M059J (cell line): ENCODE data around the gene WDR35. TPM values are rescaled to one million over a fixed set of nuclear protein-coding genes. Genes with fewer than 3 reads are reported as not detected.
A peak's percentile ranks its signal among the peaks of the same experiment; 100 is the strongest.

Source experiments
- DNase-seq: peaks from one replicate; pipeline ENCODE4 v3.0.0-alpha.2; 2012; ENCODE audit warnings: low read depth
- total RNA-seq: library from RNA; depleted of rRNA; stranded (reverse); fragments of >200 nt; shearing (Covaris generic); gene quantifications from 2 replicates; pipeline ENCODE4 v1.2.3, GENCODE V29; 2014

Gene WDR35
- total RNA-seq, 1 experiment from 2014 or later, result 4.7 TPM

GRCh38 chr2:20011276-20012031 lies 21.5 kb upstream of the WDR35 start:
- no peak for DNase-seq

GRCh38 chr2:20008703-20009102 lies 18.8 kb upstream of the WDR35 start:
- no peak for DNase-seq

DNA sequence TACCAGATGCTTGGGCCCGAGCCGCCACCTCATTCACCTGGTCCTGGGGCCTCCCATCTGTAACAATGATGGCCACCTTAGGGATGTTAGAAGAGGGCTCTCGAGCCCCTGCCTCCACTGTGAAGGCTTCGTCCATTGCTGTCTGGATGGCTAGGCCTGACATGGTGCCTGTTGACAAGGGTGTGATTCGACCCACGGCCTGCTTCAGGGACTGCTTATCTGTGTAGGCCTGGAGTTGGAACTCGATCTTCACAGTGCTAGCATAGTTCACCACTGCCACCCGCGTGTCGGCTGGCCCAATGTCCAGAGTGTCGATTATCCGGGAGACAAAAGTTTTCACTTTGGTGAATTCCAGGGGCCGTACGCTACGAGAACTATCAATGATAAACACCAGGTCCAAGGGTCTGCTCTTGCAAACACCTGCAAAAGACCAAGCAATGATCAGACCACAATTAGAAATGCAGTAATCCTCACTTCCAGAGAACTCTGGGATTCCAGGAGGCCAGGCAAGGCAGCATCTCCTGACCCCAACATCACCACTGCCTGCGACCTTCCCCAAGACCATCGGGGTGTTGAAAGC lies 16.1 kb upstream of the WDR35 start:
- no peak for DNase-seq

DNA sequence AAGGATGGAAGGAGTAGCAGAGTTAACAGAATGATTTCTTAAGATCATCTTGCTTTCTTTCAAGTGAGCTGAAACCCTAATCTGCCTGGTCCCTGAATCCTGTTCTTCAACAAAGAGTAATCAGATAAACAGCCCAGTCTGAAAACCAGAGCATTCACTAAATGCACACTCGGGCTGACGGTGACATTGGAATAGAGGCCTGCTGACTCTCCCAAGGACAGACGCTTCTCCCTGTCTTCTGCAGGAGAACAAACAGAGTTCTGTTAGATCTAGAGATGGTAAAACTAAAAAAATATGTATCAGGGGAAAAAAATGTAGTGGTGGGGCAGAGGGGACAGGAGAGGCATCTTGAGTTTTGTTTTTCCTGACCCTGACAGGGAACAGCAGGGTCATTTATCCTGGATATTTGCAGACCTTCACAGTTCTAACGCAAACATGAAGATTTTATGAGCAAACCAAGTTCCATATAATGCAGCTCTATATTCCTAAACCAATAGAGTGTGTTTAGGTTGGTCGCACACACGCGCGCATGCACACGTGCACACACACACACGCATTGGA lies 15.2 kb upstream of the WDR35 start:
- no peak for DNase-seq

DNA sequence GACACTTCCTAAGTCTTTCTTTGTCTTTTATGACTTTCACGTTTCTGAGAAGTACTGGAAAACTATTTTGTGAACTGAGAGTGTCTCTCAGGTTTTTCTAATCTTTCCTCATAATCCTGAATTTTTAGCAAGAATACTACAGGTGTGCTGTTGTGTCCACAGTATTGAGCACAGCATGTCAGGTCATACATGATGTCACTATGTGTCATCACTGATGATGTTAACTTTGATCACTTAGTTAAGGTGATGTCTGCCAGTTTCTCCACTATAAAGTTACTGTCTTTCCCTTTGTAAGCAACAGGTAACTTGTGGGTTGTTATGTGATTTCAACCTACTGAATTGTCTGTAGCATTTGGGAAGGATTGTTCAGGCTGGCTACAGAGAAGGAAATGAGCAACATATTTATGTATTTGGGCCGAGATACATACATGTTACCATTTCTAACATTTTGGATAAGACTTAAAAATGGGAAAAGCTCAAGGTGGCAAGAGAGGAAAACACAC lies 11.5 kb upstream of the WDR35 start:
- DNase-seq, result no peak

DNA sequence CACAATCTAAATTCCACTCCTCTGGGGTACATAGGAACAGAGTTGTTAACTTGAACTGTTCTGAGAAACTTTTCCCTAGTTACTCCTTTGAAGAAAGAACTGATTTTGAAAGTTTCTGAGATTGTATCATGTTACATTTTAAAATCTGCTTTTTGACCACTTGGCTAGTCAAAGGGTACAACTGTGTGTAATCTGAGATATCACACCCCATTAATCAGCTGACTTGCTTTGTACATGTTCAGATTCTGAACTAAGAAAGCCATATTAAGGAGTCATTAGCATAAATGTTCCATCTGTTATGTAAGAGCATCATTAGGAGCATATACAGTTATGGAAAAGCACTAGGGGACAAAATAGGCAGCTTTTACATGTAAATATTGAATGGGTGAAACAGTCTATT lies 3.8 kb upstream of the WDR35 start:
- DNase-seq, result no peak

DNA sequence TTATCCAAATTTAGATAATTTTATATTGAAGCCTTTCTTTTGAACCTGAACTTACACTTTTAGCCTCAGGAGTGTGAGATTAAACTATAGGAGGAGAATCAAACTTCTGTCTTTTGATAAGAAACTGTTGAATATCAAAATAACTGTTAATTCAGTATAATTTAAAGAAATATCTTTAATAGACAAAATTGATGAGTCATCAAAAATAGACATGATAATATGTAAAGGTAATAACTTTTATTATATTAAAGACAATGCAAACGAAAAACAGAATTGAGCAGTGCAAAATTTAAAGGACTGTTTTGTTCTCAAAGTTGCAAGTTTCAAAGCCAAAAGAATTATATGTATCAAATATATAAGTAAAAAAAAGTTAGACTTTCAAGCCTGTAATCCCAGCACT lies 2.0 kb upstream of the WDR35 start:
- DNase-seq, result no peak

GRCh38 chr2:19990416-19990728 lies 467 bp upstream of the WDR35 start:
- no peak for DNase-seq

DNA sequence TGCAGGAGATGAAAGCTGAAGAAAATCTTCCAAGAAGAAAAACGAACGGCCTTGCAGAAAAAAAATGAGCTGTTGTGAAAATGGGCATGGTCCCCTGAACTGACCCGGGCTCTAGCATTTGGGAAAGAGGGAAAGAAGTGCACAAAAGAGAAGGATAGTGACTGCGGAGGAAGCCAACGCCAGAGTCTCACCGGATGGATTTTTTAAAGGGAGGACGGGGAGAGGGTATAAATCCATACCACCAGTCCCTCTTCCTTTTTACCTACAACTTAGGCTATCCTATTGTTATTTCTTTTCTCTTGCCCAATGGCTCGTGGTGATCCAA lies 601 bp downstream of the WDR35 start:
- DNase-seq, result no peak

DNA sequence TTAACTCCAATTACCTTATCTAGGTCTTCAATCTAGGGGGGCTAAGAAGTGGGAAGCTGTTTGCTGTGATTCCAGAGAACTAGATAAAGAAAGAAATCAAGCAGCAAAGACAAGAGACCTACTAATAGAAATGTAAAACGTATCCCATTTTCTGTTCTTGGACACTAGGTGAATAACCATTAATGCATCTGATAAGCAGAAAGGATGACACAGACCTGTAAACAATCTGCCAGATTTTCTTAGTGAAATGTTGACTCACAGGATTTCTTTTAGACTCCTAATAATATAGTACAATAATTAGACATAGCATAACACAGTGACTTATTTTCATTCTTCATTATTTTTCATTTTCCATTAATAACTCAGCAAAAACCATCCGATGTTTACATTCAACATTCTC lies 1.3 kb downstream of the WDR35 start:
- peak; percentile 26 for DNase-seq

DNA sequence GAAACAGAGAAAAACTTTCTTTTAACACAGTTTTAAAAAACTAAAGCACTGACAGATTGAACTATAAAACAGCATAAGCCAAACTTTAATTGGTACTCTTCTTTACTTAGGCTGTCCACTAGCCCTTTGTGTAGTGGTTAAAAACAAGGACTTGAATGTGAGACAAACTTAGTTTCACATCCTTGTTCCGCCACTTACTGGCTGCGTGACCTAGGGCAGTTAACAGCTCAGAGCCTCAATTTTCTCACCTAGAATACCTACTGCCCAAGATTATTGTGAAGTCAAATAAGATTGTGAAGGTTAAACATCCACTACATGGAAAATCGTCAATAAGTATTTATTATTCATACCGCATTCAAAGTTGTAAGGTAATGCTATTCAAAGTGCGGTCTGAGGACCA lies 2.0 kb downstream of the WDR35 start:
- no peak for DNase-seq

DNA sequence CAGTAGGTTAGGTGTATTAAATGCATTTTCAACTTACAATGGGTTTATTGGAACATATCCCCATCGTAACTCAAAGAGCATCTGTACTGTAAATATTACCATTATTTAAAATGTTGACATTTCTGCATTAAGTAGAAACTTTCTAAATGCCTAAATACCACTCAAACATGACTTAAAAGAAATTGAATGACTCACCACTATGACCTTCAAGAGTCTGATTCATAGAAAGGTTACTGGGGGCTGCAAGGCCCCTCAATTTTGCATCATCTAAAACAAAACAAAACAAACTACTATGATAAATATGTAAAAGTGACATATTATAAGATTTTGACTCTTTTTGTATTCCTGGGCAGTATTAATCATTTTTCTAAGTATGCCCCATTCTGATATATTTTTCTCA lies 7.6 kb downstream of the WDR35 start:
- DNase-seq, result no peak

DNA sequence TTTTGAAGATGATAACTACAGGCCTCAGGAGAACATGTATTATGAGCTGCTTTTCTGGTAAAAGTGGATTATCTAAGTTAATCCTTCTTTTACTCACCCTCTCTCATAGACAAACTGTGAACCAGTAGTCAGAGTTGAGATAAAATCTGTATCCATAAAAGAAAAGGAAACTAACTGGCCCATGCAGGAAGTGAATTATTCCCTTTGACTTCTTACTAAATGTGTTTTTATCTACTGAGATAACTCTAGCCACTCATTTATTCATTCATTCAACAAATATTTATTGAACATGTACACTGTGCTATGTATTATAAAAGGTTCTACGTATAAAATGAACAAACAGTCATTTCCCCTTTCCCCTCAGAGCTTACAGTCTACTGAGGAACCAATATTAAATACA lies 10.0 kb downstream of the WDR35 start:
- peak; percentile 5 for DNase-seq

- DNase-seq, result no peak
Measured at GRCh38 chr2:19973466-19973865, 16.4 kb downstream of the WDR35 start.

GRCh38 chr2:19971691-19972090 lies 18.2 kb downstream of the WDR35 start:
- DNase-seq, result no peak

DNA sequence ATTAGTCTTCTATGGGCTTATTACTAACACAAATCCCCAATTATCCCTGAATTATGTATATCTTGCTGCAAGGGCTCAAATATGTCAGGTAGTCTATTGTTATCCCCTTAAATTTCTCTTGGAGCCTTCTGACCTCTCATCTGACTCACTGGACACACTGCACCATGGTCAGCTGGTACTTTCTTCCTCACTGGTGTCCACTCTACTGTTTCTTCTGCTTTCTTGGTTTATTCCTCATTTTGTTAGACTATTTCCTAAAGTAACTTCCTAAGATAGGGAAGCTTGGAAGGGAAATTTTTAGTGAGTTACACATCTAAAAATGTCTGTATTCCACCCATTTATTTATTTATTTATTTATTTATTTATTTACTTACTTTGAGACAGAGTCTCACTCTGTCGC lies 26.5 kb downstream of the WDR35 start:
- no peak for DNase-seq

- peak; percentile 67 for DNase-seq
Measured at GRCh38 chr2:19955544-19956422, 34.1 kb downstream of the WDR35 start.

GRCh38 chr2:19949071-19949470 lies 40.8 kb downstream of the WDR35 start:
- peak; percentile 5 for DNase-seq

DNA sequence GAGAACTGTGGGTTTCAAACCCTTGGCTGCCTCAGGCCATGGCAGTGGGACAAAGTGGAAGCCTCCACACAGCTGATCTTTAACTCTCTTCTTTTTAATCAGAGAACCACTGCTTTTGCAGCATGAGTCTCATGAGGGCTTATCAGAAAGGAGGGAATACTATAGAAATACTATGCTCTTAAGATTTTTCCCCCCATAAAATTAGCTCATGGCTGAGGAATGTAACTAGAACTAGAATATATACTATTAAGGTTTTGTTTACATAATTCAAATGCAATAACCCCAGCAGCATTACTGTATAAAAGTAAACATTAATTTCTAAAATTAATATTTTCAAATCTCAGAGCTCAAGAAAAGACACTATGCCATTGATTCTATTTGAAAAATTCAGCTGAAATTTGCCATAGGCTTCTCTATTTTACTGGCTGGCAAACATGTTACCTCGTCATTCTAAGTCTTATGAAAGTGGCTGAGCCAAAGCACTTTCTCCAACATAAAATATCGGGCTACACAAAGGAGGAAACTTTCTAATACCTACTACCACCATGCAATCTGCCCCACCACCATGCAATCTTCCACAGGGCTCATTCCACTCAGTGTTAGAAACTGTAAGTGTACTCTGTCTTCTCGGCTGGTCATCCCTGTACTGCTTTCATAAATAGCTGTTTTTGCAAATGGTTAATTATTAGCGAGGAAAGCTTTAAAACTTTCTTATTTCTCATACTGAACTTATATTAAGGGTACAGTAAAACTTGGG lies 42.5 kb downstream of the WDR35 start:
- DNase-seq, result no peak

DNA sequence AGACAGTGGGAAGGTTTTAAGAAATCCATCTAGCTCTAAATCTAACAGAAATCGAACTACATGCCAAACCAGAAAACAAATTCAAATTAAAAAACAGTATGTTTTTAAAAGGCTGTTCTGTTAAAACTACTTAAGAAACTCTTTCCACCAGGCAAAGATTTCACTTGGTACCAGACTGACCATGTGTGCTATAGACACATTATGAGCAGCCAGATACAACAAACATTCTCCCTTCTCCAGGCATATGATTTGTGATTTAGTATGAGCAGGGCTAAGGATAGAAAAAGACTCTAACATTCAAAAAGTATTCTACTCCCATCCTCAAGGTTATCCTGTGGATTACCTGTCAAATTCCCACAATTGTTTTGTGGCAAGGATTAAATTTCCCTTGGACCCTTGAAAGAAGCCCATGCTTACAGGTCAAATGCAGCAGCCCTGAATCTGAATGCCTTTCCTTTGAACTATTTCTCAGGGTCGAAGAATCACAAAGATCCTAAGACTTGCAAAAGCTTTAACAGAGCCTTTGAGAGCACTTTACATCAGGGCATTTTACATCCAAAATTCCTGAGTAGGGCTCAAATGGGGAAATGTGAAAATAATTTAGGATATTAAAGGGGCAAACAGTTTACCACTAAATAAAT lies 45.6 kb downstream of the WDR35 start:
- no peak for DNase-seq

DNA sequence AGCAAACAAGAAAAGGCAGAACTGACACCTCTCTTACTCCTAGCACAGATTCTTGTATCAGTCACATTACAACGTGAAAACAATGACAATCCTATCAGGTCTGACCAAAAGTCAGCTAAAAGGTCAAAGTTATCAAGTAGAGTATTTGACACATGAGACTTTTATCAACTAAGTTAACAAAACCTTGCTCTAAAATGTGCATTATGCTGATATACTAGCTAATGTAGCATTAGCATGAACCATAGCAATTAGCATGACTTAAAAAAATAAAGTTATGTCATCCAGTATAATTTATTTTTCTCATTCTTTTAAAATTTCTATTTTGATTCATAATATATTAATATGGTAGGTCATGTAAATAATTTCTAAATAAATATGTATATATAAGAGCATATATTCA lies 46.7 kb downstream of the WDR35 start:
- DNase-seq, result no peak
